Activated naive CD4-positive, alpha-beta T cell treated with anti-CD3 and anti-CD28 coated beads, Interleukin-2, amount 50 U/mL, for 16 hours (primary cell): ENCODE data around the gene ZNF337.

Experiments
- DNase-seq: peaks from one replicate; pipeline ENCODE4 v3.0.0-alpha.2; 2020

The ZNF337 gene

DNA sequence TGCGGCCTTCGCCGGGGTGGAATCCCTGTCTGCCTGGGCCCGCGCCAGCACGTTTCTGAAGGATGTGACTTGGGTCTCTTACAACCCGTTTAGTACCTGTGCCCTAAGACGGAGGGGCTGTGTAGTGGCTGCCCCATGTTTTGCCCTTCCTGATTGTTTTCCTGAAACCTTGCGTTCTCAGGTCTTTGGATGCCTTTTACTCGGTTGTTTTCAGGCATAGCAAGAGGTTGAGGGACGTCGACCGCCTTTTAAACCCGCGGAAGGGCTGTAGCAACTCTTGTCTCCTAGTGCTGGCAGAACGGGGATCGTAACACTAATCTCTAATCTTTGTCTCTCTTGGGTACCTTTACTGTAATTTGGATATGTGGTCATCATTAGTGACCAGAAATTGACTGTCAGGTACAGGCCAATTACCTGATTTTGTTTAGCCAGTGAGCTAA lies 72.1 kb downstream of the ZNF337 start:
- no peak for DNase-seq
